ENCODE measurements around the gene PDLIM3.

The PDLIM3 gene

GRCh38 chr4:185522451-185522850 is 12.9 kb downstream of the PDLIM3 start:
- no peak for DNase-seq (ENCODE audit: low read depth)
- no peak for TF ChIP-seq CTCF (IDR thresholded peaks at IDR 0.05; ENCODE audit: control insufficient read depth, insufficient read depth, low read depth, low read length, missing control alignments)
- H3K4me3 ChIP-seq (ENCODE audit: control insufficient read depth, low read depth, low read length): no peak overlapping the region

GRCh38 chr4:185520119-185520518 is 15.2 kb downstream of the PDLIM3 start:
- no peak overlapping the region for H3K4me3 ChIP-seq (ENCODE audit: control insufficient read depth, low read depth, low read length)
- TF ChIP-seq CTCF (IDR thresholded peaks at IDR 0.05; ENCODE audit: control insufficient read depth, insufficient read depth, low read depth, low read length, missing control alignments): no peak
- no peak for DNase-seq (ENCODE audit: low read depth)

- no peak overlapping the region for H3K4me3 ChIP-seq (ENCODE audit: control insufficient read depth, low read depth, low read length)
- no peak for DNase-seq (ENCODE audit: low read depth)
- no peak for TF ChIP-seq CTCF (IDR thresholded peaks at IDR 0.05; ENCODE audit: control insufficient read depth, insufficient read depth, low read depth, low read length, missing control alignments)
Measured at GRCh38 chr4:185518494-185518893, 16.8 kb downstream of the PDLIM3 start.

DNA sequence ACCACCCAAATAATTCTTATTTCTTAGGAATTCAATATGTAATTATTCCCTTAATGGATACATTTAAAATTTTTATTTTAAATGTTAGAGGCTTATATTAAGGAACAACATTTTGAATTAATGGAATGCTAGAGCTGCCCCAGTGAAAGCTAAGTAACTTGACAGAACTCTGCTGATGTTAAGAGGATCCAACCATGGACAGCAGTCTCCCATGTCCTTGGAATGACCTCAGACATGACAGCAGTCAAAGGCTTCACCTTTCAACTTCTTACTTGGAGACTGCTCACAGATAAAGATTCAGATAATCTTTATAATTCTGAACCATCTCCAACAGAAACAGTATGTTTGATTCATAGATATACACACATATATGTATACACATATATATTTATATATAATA is 17.2 kb downstream of the PDLIM3 start:
- DNase-seq (ENCODE audit: low read depth): no peak
- TF ChIP-seq CTCF (IDR thresholded peaks at IDR 0.05; ENCODE audit: control insufficient read depth, insufficient read depth, low read depth, low read length, missing control alignments): no peak
- no peak overlapping the region for H3K4me3 ChIP-seq (ENCODE audit: control insufficient read depth, low read depth, low read length)

DNA sequence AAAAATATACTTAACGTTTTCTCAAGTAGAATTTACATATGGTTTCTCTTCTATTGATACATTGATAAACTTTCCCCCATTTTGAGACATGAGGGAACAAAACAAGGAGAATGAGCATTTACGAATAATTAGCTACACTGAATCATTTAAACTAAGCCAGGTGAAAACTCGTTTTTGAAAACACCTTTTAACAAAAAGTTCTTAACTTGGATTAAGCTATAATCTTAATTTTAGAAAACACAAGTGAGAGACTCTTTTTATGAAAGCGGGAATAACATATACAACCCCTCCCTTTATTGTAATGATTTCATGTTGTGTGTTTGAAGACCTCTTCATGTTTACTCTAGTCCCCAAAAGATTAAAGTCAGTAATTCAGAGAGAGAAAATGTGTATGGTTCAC is 20.1 kb downstream of the PDLIM3 start:
- no peak overlapping the region for H3K4me3 ChIP-seq (ENCODE audit: control insufficient read depth, low read depth, low read length)

GRCh38 chr4:185514182-185514697 is 21.1 kb downstream of the PDLIM3 start:
- no peak for TF ChIP-seq CTCF (IDR thresholded peaks at IDR 0.05; ENCODE audit: control insufficient read depth, insufficient read depth, low read depth, low read length, missing control alignments)
- H3K4me3 ChIP-seq (ENCODE audit: control insufficient read depth, low read depth, low read length): no peak overlapping the region
- no peak for DNase-seq (ENCODE audit: low read depth)

More for the DNA sequence above, 20.1 kb downstream of the PDLIM3 start:
- DNase-seq (ENCODE audit: low read depth): no peak
- no peak for TF ChIP-seq CTCF (IDR thresholded peaks at IDR 0.05; ENCODE audit: control insufficient read depth, insufficient read depth, low read depth, low read length, missing control alignments)

All from AG09309 (cell line).